Skin epidermis (tissue), 12 donors: ENCODE results near the gene PTPN4.
A peak's percentile ranks its signal among the peaks of the same experiment; 100 is the strongest.

Experiments
- H3K27ac ChIP-seq, 21 experiments: fragments of 200-600 bp; sonication (generic) in 11 of 21; one replicate each; pipeline ENCODE4 v1.5.0; 2020; ENCODE audit warnings: mild to moderate bottlenecking in 3 of 21, inconsistent platforms in 2 of 21, moderate library complexity in 2 of 21
- H3K4me3 ChIP-seq, 7 experiments: fragments of 200-600 bp; sonication (generic) in 2 of 7; one replicate each; pipeline ENCODE4 v1.5.0; 2020; ENCODE audit warnings: inconsistent platforms in 2 of 7, mild to moderate bottlenecking in 2 of 7, moderate library complexity in 1 of 7

The PTPN4 gene

GRCh38 chr2:119901013-119901412 lies 141.3 kb downstream of the PTPN4 start:
- Histone ChIP-seq H3K4me3 (no peak overlapping the region), H3K27ac (no peak overlapping the region)

GRCh38 chr2:119910566-119910965 lies 150.8 kb downstream of the PTPN4 start:
- no peak overlapping the region for H3K4me3 ChIP-seq
- no peak overlapping the region for H3K27ac ChIP-seq

GRCh38 chr2:119914266-119914665 lies 154.5 kb downstream of the PTPN4 start:
- no peak overlapping the region for H3K4me3 ChIP-seq
- H3K27ac ChIP-seq, result no peak overlapping the region

- H3K4me3 ChIP-seq, result no peak overlapping the region
- no peak overlapping the region for H3K27ac ChIP-seq
Measured at GRCh38 chr2:119921825-119922224, 162.1 kb downstream of the PTPN4 start.

- H3K27ac ChIP-seq, result no peak overlapping the region
- no peak overlapping the region for H3K4me3 ChIP-seq
Measured at GRCh38 chr2:119922699-119923098, 163.0 kb downstream of the PTPN4 start.

GRCh38 chr2:119929537-119929936 lies 169.8 kb downstream of the PTPN4 start:
- Histone ChIP-seq H3K27ac (peak overlapping the region in 4 of 21 experiments; percentile 27 to 77 (median 50)), H3K4me3 (no peak overlapping the region)

GRCh38 chr2:119932809-119933208 lies 173.1 kb downstream of the PTPN4 start:
- H3K4me3 ChIP-seq, result no peak overlapping the region

GRCh38 chr2:119934319-119934718 lies 174.6 kb downstream of the PTPN4 start:
- no peak overlapping the region for H3K4me3 ChIP-seq
- H3K27ac ChIP-seq, result no peak overlapping the region

More at GRCh38 chr2:119932809-119933208, 173.1 kb downstream of the PTPN4 start:
- H3K27ac ChIP-seq, result no peak overlapping the region

- Histone ChIP-seq H3K4me3 (no peak overlapping the region), H3K27ac (no peak overlapping the region)
Measured at GRCh38 chr2:119937680-119938079, 178.0 kb downstream of the PTPN4 start.

GRCh38 chr2:119939915-119940314 lies 180.2 kb downstream of the PTPN4 start:
- no peak overlapping the region for H3K4me3 ChIP-seq

GRCh38 chr2:119940856-119941255 lies 181.1 kb downstream of the PTPN4 start:
- H3K27ac ChIP-seq, result no peak overlapping the region

More at GRCh38 chr2:119939915-119940314, 180.2 kb downstream of the PTPN4 start:
- no peak overlapping the region for H3K27ac ChIP-seq

GRCh38 chr2:119941388-119941787 lies 181.7 kb downstream of the PTPN4 start:
- Histone ChIP-seq H3K27ac (no peak overlapping the region), H3K4me3 (no peak overlapping the region)

More at GRCh38 chr2:119940856-119941255, 181.1 kb downstream of the PTPN4 start:
- H3K4me3 ChIP-seq, result no peak overlapping the region

- Histone ChIP-seq H3K4me3 (no peak overlapping the region), H3K27ac (no peak overlapping the region)
Measured at GRCh38 chr2:119941981-119942513, 182.3 kb downstream of the PTPN4 start.

GRCh38 chr2:119943058-119943457 lies 183.3 kb downstream of the PTPN4 start:
- H3K27ac ChIP-seq, result no peak overlapping the region

GRCh38 chr2:119947535-119947934 lies 187.8 kb downstream of the PTPN4 start:
- Histone ChIP-seq H3K27ac (no peak overlapping the region), H3K4me3 (no peak overlapping the region)

More at GRCh38 chr2:119943058-119943457, 183.3 kb downstream of the PTPN4 start:
- H3K4me3 ChIP-seq, result no peak overlapping the region

GRCh38 chr2:119950966-119951365 lies 191.2 kb downstream of the PTPN4 start:
- Histone ChIP-seq H3K27ac (no peak overlapping the region), H3K4me3 (no peak overlapping the region)

GRCh38 chr2:119958670-119959268 lies 199.0 kb downstream of the PTPN4 start:
- Histone ChIP-seq H3K4me3 (no peak overlapping the region), H3K27ac (no peak overlapping the region)

GRCh38 chr2:119960821-119961220 lies 201.1 kb downstream of the PTPN4 start:
- H3K4me3 ChIP-seq, result no peak overlapping the region
- H3K27ac ChIP-seq, result no peak overlapping the region

GRCh38 chr2:119981896-119982295 lies 222.2 kb downstream of the PTPN4 start:
- no peak overlapping the region for H3K27ac ChIP-seq
- H3K4me3 ChIP-seq, result no peak overlapping the region

- Histone ChIP-seq H3K27ac (no peak overlapping the region), H3K4me3 (no peak overlapping the region)
Measured at GRCh38 chr2:119982506-119982905, 222.8 kb downstream of the PTPN4 start.

GRCh38 chr2:119983108-119983507 lies 223.4 kb downstream of the PTPN4 start:
- Histone ChIP-seq H3K27ac (no peak overlapping the region), H3K4me3 (no peak overlapping the region)

- H3K4me3 ChIP-seq, result no peak overlapping the region
- H3K27ac ChIP-seq, result no peak overlapping the region
Measured at GRCh38 chr2:119996148-119996547, 236.4 kb downstream of the PTPN4 start.
